T-helper 1 cell (primary cell): ENCODE data around the gene ESYT3.
"Not testable (repeated sequence)": the region's sequence is repeated elsewhere in the genome, so short reads cannot be mapped to it uniquely, and the experiment has no call there.

Source experiments
- DNase-seq, 5 donors: peaks; one replicate each; pipeline ENCODE4 v3.0.0-alpha.2; 2012 to 2020

The ESYT3 gene

DNA sequence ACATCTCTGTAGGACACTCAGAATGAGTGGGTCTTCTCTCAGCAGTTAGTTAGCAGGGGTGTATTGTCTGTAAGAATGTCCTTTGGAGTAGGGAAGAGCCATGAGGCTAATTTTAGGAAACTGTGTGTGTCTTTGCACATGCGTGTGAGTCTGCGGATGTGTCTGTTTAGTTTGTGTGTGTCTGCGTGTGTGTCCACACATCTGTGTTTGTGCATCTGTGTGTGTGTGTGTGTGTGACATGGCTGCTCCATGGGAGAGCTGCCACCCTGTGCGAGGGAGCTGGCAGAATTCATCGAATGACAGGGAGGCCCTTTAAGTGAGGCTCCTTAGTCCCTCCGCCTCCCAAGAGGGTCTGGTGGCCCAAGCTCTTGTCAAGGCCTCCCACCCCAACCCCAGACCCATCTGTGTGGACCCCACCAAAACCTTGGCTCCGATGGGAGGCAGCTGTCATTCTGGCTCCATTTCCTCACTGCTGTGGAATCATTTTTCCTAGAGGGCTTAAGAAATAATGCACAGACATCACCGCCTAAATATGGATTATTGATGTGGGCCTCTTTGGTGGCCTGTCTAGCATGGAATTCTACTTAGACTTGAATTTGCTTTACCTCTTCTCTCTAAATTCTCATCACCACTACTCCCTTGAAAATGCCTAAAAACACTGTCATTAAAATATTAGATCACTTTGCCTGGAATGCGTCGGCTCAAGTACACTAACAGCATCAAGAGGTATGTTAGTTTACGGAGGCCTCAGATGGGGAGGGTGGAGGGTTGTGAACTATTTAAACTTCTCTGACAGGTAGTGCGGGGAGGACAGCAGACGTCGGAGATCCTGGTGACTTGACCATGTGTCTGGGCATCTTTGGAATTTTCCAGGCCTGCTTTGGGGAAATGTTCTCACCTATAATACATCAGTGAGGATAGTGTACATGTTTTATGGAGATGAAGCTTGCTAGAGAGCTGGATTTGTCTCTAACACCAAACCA lies 9.4 kb downstream of the ESYT3 start:
- DNase-seq = no peak

DNA sequence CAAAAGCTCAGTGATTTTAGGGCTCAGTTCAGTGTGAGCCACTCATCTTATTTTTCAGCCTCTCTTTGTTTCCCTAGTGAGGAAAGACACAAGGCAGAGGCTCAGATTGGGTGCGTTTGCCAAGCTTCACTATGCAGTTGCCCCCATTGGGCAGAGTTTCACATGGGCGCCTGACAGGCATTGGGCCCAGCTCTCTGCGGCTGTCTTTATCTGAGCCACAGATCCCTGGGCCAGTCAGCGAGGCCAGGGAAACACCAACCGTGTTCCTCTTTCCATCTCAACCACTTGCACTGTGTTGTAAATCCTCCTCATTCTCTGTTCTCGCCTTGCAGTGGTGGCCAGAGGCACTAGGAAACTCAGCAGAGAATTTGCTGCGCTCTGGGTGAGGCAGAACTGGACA lies 10.8 kb downstream of the ESYT3 start:
- no peak for DNase-seq

DNA sequence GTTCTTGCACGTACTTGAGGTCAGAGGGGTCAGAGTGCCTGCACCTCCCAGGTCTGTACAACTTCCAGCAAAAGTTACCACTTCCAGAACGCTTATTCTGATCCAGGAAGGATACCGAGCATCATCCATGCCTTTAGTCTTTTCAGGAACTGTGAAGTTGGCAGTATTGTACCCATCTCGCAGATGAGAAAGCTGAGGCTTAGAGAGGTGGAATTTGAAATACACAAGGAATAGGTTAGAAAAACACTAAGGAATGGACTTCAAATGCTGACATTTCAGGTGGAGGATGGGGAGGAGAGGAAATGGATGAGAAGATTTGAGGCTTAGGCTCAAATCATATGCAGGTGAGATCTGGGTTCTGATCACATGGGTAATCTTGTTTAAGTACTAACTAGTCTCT lies 11.2 kb downstream of the ESYT3 start:
- DNase-seq = no peak

DNA sequence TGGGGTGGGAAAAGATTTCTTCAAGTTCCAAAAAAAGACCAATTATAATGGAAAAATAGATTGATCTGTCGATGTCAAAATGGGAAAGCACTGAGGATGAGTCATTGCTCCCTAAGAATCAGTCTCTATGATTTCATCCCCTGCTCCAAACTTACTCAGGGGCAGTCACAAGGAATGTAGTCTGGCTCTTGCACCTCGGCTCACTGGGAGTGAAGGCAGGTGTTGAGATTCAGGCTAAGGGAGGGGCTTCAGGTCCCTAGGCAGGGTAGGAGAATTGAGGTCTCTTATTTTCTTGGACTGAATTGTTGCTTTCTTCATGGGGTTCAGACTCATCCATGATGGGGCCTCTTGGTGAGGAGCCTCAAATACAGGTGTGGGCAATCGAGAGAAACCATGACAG lies 14.2 kb downstream of the ESYT3 start:
- DNase-seq = no peak

DNA sequence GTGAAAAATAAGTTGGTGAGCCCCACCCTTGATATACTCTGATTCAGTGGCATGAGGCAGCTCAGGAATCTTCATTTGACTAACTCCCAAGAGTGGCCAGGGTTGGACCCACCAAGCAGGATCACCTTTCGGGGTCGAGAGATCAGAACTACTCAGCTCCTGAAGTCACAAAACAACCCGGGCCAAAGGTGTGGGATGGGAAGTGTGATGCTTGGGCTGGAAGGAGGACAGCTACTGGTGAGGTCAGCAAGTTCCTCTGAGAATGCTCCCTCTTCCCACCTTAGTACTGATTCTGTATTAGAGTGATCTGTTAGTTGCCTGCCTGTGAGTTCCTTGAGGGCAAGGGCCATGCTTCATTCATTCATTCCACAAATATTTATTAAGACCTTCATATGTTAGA lies 15.1 kb downstream of the ESYT3 start:
- DNase-seq = no peak

DNA sequence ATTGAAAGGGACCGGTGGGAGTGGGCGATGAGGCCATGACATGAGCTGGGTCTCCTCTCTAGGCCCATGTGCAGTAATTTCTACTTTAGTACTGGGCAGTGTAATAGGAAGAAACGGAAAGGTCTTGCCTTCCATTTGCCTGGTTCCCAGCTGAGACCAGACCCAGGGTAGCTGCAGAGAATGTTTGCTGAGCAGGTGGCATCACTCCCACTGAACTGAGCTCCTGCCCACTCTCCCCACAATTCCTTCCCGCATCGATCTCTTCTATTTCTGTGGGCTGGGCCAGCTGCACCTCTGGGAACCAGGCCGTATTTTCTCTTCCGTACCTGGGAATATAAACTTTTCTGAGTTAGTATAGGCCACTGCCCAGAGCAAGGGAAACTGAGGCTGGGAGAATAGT lies 15.8 kb downstream of the ESYT3 start:
- DNase-seq = no peak

DNA sequence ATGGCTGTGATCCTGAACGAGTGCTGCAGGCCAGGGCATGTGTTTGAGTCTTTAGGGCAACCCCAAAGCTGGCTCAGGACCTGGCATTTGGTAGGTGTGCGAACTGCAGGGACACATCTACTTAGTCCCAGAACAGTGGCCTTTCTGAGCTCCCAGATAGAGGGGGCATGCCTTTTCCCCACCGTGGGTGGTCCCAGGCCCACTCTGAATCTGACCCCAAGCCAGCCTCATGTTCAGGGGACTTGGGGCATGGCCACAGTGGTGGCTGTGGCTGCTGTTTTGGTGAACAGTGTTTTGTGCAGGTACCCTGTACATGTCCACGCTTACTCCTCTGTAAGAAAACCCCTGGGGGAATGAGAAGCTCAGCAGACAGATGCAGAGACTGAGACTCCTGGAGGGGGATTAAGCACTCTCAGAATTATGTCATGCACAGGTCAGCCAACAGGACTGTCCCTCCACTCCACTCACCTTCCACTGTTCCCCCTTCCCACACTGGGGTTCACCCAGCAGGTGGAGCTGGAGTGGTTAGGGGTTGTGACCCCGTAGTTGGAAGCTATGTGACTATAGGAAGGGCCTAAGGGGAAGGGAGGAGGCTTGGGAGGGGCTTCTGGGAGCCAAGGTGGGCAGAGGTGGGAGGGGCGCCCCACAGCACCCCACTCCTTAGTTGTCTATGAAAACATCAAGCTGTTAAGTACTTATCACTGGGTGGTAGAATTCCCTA lies 16.4 kb downstream of the ESYT3 start:
- DNase-seq = no peak

DNA sequence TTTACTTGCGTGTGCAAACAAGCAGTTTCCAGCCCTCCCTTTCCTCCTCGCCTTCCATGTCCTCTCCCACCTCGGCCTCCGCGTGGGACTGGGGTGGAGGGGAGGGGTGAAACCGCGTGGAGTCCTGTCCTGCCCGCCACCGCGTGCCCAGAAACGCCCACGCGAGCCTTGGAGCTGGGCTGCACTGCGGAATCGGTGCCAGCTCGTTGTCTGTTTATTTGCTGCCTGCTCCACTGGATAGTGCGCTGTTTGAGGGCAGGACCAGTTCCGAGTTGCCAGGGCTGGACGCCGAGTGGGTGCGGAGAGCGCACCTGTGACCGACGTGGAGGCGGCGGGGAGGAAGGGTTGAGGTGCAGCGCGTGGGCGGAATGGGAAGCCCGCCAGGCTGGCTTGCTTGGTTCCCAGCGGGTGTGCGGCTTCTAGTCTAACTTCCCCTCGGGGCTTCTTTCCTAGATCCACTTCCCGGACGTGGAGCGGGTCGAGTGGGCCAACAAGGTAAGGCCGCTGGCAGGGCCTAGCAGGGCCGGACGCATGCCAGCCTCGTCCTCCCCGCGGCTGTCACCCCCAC lies 17.3 kb downstream of the ESYT3 start:
- no peak for DNase-seq

DNA sequence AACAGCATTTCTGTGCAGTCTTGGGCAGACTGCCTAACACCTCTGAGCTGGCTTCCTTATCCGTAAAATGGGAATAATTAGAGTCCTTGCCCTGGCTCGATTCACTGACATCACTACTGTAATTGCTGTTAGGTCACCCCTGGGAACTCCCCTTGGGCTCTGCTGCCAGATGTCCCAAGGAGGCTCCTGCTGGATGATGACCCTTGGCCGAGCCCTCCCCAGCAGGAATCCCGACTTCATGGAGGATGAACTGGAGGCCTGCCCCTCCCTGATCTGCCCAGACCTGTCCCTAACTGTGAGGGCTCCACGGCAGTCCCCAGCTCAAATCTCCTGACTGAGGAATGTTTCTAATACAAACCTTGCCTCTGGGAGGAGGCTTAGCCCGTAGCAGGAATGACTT lies 18.0 kb downstream of the ESYT3 start:
- no peak for DNase-seq

DNA sequence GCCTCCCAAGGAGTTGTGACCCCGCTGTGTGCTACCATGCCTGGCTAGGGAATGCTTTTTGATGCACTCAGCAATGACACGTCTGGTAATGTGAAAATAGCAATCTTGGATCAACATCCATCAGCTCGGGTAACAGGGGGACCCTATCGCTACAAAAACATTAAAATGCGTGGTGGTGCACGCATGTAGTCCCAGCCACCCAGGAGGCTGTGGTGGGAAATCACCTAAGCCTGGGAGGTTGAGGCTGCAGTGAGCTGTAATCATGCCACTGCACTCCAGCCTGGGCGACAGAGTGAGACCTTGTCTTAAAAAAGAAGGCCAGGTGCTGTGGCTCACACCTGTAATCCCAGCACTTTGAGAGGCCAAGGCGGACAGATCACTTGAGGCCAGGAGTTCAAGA lies 19.5 kb downstream of the ESYT3 start:
- not testable (repeated sequence) for DNase-seq

DNA sequence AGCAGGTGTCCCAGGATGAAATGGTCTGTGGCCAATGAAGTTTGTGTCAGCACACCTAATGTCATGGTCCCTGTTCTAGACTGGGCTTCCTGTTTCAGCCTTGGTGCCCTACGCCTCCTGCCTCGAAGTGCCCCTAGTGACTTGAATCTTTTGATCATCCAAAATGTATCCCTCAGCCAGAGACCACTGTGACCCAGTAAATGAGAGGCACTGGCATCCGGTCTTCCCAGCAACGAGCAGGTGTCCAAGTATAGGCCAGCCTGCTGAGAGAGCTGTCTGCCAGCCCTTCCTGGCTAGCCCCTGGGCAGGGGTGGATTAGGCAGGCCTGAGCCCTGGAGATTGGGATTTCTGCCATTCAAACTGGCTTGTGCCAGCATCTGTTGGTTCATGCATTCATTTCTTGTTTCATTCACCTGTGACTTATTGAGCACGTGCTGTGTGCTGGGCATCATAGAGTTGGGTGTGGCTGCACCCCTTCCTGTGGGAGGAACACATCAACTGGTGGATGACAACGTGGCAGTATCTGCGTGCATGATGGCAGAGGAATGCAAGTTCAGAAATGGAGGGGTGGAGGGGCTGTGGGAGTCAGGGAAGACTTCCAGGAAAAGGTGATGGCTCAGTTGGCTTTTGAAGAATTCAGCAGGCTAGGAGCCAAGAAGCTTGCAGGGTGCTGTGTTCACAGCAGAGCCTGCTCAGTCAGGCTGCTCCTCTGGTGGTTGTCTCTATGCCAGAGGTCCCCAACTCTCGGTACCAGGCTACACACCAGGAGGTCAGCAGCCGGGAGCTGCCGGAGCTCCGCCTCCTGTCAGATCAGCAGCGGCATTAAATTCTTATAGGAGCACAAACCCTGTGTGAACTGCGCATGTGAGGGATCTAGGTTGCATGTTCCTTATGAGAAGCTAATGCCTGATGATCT lies 21.6 kb downstream of the ESYT3 start:
- DNase-seq = peak in 1 of 5 donors; percentile 36

DNA sequence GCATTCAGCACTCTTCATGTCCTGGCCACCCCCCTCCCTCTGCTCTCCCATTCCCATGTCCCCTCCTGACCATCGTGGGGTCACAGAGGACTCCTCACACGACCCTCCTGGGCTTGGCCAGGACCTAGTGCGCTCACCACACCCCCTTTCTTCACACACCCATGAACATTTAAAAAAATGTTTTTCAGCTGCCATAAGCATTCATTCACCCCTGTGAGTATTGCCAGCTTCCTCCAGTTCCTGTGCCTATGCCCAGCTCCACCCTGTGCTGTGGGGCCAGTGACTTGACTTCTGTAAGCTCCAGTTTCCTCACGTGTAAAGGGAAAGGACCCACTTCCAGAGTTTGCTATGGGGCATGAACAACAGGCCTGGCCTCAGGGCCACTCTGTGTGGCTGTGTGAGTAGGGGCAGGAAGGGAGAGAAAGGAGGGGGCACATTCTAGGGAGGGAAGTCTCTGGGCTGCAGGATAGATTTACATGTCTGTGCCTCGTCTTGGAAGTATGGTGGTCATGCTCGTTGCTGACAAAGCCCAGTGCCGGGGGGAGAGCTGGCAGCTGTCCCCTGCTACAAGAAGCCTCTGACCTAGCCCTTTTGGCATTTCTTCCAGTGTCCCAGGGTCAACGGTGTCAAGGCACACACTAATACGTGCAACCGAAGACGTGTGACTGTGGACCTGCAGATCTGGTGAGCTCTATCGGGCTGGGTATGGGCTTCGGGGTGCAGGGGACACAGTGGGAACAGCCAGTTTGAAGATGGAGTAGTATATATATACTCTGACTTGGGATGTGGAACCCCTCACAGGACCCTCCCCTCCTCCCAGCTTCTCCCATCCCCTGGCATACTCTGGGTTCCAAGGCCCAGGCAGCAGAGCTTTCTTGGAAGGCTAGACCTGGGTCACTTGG lies 22.8 kb downstream of the ESYT3 start:
- no peak for DNase-seq

DNA sequence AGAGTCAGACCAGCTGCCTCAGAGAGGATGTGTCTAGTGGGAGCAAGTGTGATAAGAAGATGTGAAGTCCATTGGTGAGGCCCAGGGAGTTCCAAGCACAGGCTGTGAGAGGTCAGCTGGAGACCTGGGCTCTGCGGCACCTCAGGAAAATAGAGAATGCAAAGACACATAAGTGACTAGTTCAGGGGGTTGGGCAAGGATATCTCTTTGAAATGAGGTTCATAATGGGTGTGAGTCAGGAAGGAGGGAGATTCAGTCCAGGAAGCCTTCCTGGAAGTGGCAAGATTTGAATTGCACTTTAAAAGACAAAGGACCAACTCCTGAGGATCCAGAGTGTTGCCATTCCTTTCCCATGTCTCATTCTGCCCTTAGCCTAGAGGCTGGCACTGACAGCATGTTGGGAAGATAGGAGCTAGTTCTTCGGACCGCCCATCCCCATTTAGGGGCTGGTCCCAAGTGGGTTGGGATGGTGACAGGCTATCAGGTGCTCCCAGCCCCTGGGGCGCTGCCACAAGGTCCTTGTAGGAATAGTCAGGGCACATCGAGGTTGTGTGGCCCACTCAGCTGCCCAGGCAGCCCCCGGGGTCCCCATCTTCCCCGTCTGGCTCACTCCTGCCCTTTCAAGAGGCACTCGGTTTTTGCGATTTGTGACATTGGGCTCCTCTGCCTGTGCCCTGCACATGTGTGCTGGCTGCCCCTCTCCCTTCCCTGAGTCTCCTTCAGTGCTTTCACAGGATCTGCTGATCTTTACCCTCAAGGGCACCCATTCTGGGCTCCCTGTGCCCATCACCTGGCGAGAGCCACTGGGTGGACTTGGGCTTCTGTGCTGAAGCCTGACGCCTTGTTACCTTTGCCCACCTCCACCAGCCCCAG lies 23.7 kb downstream of the ESYT3 start:
- no peak for DNase-seq

DNA sequence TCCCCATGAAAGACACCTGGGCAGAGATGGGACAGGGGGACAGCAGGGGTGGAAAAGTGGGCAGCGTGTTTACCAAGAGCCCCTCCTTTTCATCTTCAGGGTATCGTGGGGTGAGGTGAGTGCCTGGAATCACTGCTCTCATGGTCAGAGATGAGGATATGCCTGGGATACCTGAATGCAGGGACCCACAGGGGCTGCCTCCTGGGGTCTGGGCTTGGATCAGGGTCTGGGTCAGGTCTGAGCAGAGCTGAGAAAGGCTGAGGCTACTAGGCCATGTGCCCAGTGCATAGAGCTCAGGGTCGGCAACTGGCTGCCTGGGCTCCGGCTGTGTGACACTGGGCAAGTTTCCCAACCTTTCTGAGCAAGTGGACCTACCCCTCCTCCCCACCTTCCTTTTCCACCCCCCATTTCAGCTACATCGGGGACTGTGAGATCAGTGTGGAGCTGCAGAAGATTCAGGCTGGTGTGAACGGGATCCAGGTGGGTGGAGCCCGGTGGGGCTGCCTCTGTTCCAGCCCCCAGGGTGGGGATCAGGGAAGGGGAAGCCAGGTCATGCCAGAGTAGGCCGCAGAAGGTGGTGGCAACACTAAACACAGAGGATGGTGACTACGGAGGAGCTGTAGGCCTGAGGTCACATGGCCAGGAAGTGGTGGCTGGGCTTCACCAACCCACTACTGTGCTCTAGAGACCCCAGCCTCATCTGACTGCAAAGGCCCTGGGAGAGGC lies 24.5 kb downstream of the ESYT3 start:
- DNase-seq = no peak

DNA sequence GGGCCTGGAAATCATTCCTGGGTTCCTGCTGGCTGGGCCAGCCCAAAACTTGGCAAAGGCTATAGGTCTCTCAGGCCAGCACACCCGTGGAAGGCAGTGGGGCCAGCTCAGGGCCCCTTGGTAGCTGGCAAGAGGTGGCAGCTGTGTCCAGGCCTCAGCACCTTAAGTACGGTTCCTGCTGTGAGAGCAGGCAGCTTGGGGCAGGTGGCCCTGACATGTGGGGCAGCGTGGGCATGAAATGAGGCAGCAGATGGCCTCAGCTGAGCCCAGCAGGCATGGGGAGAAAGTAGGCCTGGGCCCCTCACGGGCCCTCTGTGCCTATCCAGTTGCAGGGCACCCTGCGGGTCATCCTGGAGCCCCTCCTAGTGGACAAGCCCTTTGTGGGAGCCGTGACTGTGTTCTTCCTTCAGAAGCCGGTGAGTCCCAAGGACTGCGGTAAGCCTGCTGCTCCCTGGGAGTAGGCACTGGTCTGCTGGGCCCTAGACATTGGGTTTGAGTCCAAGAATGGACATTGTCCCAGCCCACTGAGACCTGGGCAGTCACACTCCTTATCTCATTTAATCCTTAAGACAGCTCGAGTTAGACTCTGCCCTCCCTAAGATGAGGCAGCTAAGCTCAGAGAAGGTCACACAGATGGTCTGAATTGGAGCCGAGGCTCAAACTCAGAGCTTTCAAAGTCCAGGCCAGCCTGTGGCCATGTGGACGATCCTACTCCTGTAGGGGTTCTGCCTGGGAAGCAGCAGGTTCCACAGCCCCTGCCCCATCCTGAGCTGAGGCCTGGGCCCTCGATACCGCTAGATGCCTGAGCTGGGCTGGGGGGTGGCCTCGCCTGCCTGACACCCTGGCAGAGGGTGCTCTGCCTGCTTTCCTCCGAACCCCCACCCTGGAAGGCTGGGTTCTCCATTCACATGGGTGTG lies 25.5 kb downstream of the ESYT3 start:
- no peak for DNase-seq

DNA sequence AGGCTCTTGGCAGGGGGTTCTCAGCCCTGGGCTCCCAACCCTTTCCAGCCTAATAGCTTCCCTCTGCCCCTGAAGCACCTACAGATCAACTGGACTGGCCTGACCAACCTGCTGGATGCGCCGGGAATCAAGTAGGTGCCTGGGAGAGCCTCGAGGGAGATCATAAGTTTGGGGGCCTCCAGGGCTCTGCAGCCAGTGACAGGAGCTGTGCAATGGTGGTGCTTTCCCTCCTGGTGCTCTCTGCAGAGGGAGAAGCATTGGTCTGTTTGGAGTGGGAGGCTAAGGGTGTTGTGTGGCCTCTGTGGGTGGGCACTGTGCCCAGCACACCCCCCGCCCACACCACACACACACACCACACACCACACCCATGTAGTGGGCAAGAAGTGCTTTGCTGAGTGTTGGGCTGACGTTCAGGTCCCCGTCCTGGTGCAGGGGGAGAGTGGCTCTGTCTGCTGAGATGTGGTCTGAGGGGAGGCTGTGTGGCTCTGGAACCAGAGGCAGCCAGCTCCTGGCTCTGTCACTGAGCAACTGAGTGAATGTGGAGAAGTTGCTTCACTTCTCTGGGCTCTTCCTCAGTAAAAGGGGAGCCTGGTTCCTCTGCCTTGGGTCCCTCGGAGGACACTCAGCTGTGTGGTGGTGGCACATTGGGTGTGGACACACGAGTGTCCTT lies 26.3 kb downstream of the ESYT3 start:
- no peak for DNase-seq

DNA sequence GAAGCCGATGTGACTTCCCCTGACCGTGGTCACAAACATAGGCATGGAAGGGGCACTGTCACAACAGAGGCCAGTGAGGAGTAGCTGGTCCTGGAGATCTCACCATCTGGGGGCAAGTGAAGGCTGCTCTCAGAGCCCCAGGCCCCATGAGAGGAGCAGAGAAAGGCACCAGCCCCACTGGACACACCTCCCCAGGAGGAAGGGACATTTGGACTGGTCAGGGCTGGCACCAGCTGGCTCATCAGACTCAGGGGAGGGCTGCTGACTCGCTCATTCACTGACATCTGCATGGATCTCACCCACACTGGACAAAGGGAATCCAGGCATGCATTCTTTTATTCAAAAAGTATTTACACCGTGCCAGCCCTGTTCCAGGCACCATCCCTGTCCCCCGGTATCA lies 26.8 kb downstream of the ESYT3 start:
- DNase-seq = no peak

DNA sequence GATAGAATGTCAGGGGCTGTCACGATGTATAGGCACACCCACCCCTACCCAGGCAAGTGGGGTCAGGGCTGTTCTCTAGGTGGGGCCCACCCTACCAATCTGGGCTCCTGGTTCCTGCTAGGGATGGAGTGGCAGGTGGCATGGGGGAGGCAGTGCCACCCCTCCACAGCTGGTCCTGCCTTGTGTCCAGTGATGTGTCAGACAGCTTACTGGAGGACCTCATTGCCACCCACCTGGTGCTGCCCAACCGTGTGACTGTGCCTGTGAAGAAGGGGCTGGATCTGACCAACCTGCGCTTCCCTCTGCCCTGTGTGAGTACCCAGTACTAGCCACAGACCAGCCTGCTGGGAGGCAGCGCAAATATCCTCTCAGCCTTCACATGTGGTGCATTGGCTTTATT lies 27.5 kb downstream of the ESYT3 start:
- DNase-seq = no peak
